Endothelial cell of umbilical vein (primary cell): ENCODE results near the gene AADACL2. TPM values are rescaled to one million over a fixed set of nuclear protein-coding genes. Genes with fewer than 3 reads are reported as not detected.

ENCODE experiments used
- BruUV-seq: library from RNA; stranded (reverse); fragments of 400-500 nt; replicated peaks from 2 replicates; lab custom pipeline; 2021; lab: Mats Ljungman, UMichigan
- CTCF ChIA-PET: fragments of 300-600, 350-600 bp; sonication (Branson Sonifier 250); formaldehyde crosslinking; loops from one replicate; lab custom pipeline; 2021; ENCODE audit warnings: antibody characterized with exemption, inconsistent platforms; lab: Charles Lee
- POLR2A ChIA-PET: fragments of 300-600, 350-600 bp; sonication (Branson Sonifier 250); formaldehyde crosslinking; loops from one replicate; lab custom pipeline; 2021; ENCODE audit warnings: antibody characterized with exemption, inconsistent platforms; lab: Charles Lee
- DNase-seq: peaks from one replicate; pipeline ENCODE4 v3.0.0-alpha.2; 2011; ENCODE audit warnings: low read depth, low spot score
- FAIRE-seq: peaks from 2 replicates; lab custom pipeline; 2011; peaks lifted over from hg19 to GRCh38; lab: Jason Lieb, UNC
- H2AFZ ChIP-seq: 2 replicates; pipeline ENCODE4 v1.6.0; 2012; ENCODE audit warnings: low read depth, low read length, control low read depth, inconsistent platforms
- H3K27ac ChIP-seq: 2 replicates; pipeline ENCODE4 v1.5.1; 2011; ENCODE audit warnings: low read depth, mild to moderate bottlenecking, control low read depth, low read length, moderate library complexity; ENCODE audit not compliant: insufficient read depth
- H3K27me3 ChIP-seq, 2 experiments: 2 replicates each; pipeline versions ENCODE4 v1.6.0 to v1.6.1; 2011; ENCODE audit warnings: low read length in 2 of 2, mixed read lengths in 1 of 2; ENCODE audit not compliant: control insufficient read depth in 2 of 2, insufficient read depth in 2 of 2
- H3K36me3 ChIP-seq, 2 experiments: 2 replicates in 1 of 2; 3 replicates in 1 of 2; pipeline ENCODE4 v1.5.1; 2011; ENCODE audit warnings: low read length in 2 of 2, mild to moderate bottlenecking in 1 of 2, moderate library complexity in 1 of 2; ENCODE audit not compliant: control insufficient read depth in 2 of 2, insufficient read depth in 2 of 2; ENCODE audit errors: extremely low read depth in 1 of 2
- H3K4me1 ChIP-seq: 3 replicates; pipeline ENCODE4 v1.5.1; 2011; ENCODE audit warnings: mild to moderate bottlenecking, low read length; ENCODE audit not compliant: control insufficient read depth, insufficient read depth; ENCODE audit errors: extremely low read depth
- H3K4me2 ChIP-seq: 2 replicates; pipeline ENCODE4 v1.6.1; 2011; ENCODE audit warnings: low read length, control low read depth, mixed read lengths; ENCODE audit not compliant: insufficient read depth
- H3K4me3 ChIP-seq, 3 experiments: fragments of 200-600 bp in 1 of 3; sonication (generic), shearing (Covaris generic) in 1 of 3; replicated peaks in 1 of 3; 2 replicates each; pipeline ENCODE4 v1.5.1; 2011 to 2016; ENCODE audit warnings: control low read depth in 3 of 3, low read length in 3 of 3, mild to moderate bottlenecking in 2 of 3, inconsistent platforms in 1 of 3, low read depth in 1 of 3, moderate library complexity in 1 of 3; ENCODE audit not compliant: insufficient read depth in 1 of 3
- H3K79me2 ChIP-seq: 2 replicates; pipeline ENCODE4 v1.6.0; 2012; ENCODE audit warnings: low read length, inconsistent platforms; ENCODE audit not compliant: control insufficient read depth, insufficient read depth
- H3K9ac ChIP-seq: replicated peaks from 2 replicates; pipeline ENCODE3; 2011; ENCODE audit warnings: low read length, control low read depth; ENCODE audit not compliant: insufficient read depth; ENCODE audit errors: extremely low read depth
- H3K9me1 ChIP-seq: replicated peaks from 3 replicates; pipeline ENCODE4 v1.6.0; 2011; ENCODE audit warnings: mild to moderate bottlenecking, low read length; ENCODE audit not compliant: control insufficient read depth, insufficient read depth; ENCODE audit errors: extremely low read depth
- H3K9me3 ChIP-seq: replicated peaks from 2 replicates; pipeline ENCODE4 v1.5.1; 2012; ENCODE audit warnings: low read length, inconsistent platforms; ENCODE audit not compliant: control insufficient read depth, insufficient read depth
- H4K20me1 ChIP-seq: replicated peaks from 2 replicates; pipeline ENCODE3; 2011; ENCODE audit warnings: mild to moderate bottlenecking, low read length; ENCODE audit not compliant: control insufficient read depth, insufficient read depth; ENCODE audit errors: extremely low read depth
- JUN ChIP-seq: IDR thresholded peaks from 2 replicates; pipeline ENCODE4 v1.6.1; 2011; ENCODE audit warnings: borderline replicate concordance, low read depth; ENCODE audit not compliant: insufficient read length, insufficient read depth
- MYC ChIP-seq: IDR thresholded peaks from one replicate; pipeline ENCODE4 v1.6.1; 2011; ENCODE audit warnings: mild to moderate bottlenecking, low read depth, low read length
- dilution Hi-C: fragments of 300-500 bp; cut with MboI; formaldehyde crosslinking; loops from one replicate; pipeline ENCODE4 v1.15.0; 2019; ENCODE audit warnings: low sequenced_read_pairs; ENCODE audit not compliant: extremely low pct_ligation_motif_present
- intact Hi-C: fragments of 100-400 bp; cut with micrococcal nuclease; formaldehyde crosslinking; loops from one replicate; pipeline ENCODE4 v1.10.0; 2022
- polyA plus RNA-seq, 4 experiments: library from polyadenylated mRNA; depleted of rRNA in 3 of 4; stranded (reverse) in 3 of 4; unstranded in 1 of 4; fragments of >200 nt; gene quantifications; 2 replicates each; pipeline versions ENCODE4 v1.2.1 to v1.2.3, GENCODE V29; 2011 to 2012; ENCODE audit warnings: missing spikeins in 1 of 4
- total RNA-seq: library from RNA; stranded (reverse); gene quantifications from 2 replicates; pipeline ENCODE4 v1.2.3, GENCODE V29; 2021
- TF ChIP-seq, protein P1 (sequence below), 2 donors: IDR thresholded peaks; 1 replicate in 1 of 2; 2 replicates in 1 of 2; pipeline ENCODE4 v1.5.1; 2011; ENCODE audit warnings: low read length in 2 of 2, mild to moderate bottlenecking in 2 of 2, moderate library complexity in 2 of 2, control low read depth in 1 of 2, inconsistent platforms in 1 of 2, low read depth in 1 of 2; ENCODE audit not compliant: insufficient read depth in 1 of 2; ENCODE audit errors: extremely low read depth in 1 of 2

AADACL2 gene
- total and polyA plus RNA-seq, 2 donors (not counting 3 experiments of a cell fraction or from before 2014, with no cell fraction given): not detected

DNA sequence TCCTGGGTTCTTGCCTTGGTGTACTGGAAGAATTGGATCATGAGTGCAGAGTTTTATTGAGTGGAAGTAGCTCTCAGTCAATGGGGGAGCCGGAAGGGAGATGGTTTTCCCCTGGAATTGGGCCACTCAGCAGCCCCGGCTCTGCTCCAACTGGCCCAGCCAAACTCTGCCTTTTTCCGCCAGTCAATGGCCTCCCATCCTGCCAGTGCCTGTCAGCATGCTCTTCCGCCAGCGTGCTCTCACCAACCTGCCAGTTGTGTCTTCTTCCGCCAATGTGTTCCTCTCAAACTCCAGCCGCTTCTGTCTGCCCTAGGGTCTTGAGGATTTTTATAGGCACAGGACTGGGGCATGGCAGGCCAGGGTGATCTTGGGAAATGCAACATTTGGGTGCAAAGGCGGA lies 12.4 kb upstream of the AADACL2 start:
- Histone ChIP-seq H3K4me3 (no peak overlapping the region), H2AFZ (no peak overlapping the region), H3K27ac (no peak overlapping the region), H3K4me1 (no peaks in the 10 kb centered on the region), H3K9ac (no peak overlapping the region), H3K36me3 (no peaks in the 10 kb centered on the region), H3K9me1 (no peaks in the 10 kb centered on the region), H3K9me3 (no peaks in the 10 kb centered on the region), H3K79me2 (no peaks in the 10 kb centered on the region), H3K4me2 (no peak overlapping the region), H3K27me3 (no peaks in the 10 kb centered on the region), H4K20me1 (no peaks in the 10 kb centered on the region)
- intact Hi-C loops: no loop called here
- POLR2A ChIA-PET: no interaction called here
- no peak for TF ChIP-seq JUN
- no TSS peak for BruUV-seq
- DNase-seq (no peak), FAIRE-seq (no peak)
- dilution Hi-C loops: no loop called here
- CTCF ChIA-PET: no interaction called here

DNA sequence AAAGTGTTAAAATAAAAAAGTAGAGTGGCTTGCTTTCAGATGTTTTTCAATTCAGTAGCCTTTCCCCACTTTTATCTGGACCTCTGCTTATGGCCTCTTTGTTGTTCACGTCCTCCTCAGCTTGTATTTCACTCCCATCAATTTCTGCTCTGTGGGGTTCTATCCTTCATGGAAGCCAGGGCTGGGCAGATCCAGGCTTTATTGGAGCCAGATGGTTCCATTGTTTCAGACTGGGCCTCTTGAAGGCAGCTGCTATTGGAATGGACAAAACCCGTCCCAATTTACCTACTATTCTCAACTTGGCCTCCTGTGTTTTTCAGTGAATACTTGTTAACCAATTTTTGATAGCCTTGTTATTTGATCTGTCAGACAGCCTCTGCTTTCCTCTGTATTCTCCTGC lies 10.9 kb upstream of the AADACL2 start:
- DNase-seq (no peak), FAIRE-seq (no peak)
- Histone ChIP-seq H3K9me3 (no peaks in the 10 kb centered on the region), H3K9me1 (no peaks in the 10 kb centered on the region), H2AFZ (no peak overlapping the region), H3K27me3 (no peaks in the 10 kb centered on the region), H3K36me3 (no peaks in the 10 kb centered on the region), H3K4me3 (no peak overlapping the region), H3K27ac (no peak overlapping the region), H3K79me2 (no peaks in the 10 kb centered on the region), H4K20me1 (no peaks in the 10 kb centered on the region), H3K4me1 (no peaks in the 10 kb centered on the region), H3K9ac (no peak overlapping the region), H3K4me2 (no peak overlapping the region)
- ChIA-PET POLR2A (no interaction called here), CTCF (interaction anchor here (1.1 kb wide), 1 partner anchor 116 kb away, joined by 3 read pairs; no protein-coding TSS in a partner anchor)
- intact Hi-C loops: no loop called here
- dilution Hi-C loops: no loop called here
- BruUV-seq: no TSS peak
- no peak for TF ChIP-seq MYC
- TF ChIP-seq, protein P1, sequence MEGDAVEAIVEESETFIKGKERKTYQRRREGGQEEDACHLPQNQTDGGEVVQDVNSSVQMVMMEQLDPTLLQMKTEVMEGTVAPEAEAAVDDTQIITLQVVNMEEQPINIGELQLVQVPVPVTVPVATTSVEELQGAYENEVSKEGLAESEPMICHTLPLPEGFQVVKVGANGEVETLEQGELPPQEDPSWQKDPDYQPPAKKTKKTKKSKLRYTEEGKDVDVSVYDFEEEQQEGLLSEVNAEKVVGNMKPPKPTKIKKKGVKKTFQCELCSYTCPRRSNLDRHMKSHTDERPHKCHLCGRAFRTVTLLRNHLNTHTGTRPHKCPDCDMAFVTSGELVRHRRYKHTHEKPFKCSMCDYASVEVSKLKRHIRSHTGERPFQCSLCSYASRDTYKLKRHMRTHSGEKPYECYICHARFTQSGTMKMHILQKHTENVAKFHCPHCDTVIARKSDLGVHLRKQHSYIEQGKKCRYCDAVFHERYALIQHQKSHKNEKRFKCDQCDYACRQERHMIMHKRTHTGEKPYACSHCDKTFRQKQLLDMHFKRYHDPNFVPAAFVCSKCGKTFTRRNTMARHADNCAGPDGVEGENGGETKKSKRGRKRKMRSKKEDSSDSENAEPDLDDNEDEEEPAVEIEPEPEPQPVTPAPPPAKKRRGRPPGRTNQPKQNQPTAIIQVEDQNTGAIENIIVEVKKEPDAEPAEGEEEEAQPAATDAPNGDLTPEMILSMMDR (IDR thresholded peaks at IDR 0.05; ENCODE audit: extremely low read depth in 1 of 2, insufficient read depth in 1 of 2, low read depth in 1 of 2, low read length in 2 of 2): no peak
